DND-41 (cell line): ENCODE measurements around the gene TSHZ2.

Experiments
- ATAC-seq: fragments of 200-7000 bp; cut with Tn5 transposase; 3 replicates; pipeline ENCODE4 v1.9.1; 2021; ENCODE audit warnings: low read depth; ENCODE audit not compliant: insufficient read depth
- DNase-seq: peaks from one replicate; pipeline ENCODE4 v3.0.0-alpha.2; 2020
- H2AFZ ChIP-seq: 2 replicates; pipeline ENCODE4 v1.6.0; 2012; ENCODE audit warnings: low read depth, low read length
- H3K27ac ChIP-seq: 2 replicates; pipeline ENCODE4 v1.5.1; 2012; ENCODE audit warnings: low read length, inconsistent platforms
- H3K27me3 ChIP-seq: fragments of 200-600 bp; sonication (generic); 2 replicates; pipeline ENCODE4 v1.6.0; 2012; ENCODE audit warnings: low read length, mild to moderate bottlenecking, inconsistent platforms; ENCODE audit not compliant: insufficient read depth, poor library complexity
- H3K36me3 ChIP-seq: 2 replicates; pipeline ENCODE4 v1.5.1; 2012; ENCODE audit warnings: low read length, inconsistent platforms; ENCODE audit not compliant: insufficient read depth
- H3K4me1 ChIP-seq: 2 replicates; pipeline ENCODE4 v1.5.1; 2012; ENCODE audit warnings: mild to moderate bottlenecking, low read length; ENCODE audit not compliant: insufficient read depth
- H3K4me2 ChIP-seq: 2 replicates; pipeline ENCODE4 v1.6.0; 2012; ENCODE audit warnings: mild to moderate bottlenecking, moderate library complexity, low read length, inconsistent platforms; ENCODE audit not compliant: insufficient read depth
- H3K4me3 ChIP-seq, 2 experiments: fragments of 200-600 bp in 1 of 2; shearing (Covaris generic) in 1 of 2; 2 replicates each; pipeline ENCODE4 v1.5.1; 2012 to 2016; ENCODE audit warnings: inconsistent platforms in 2 of 2, low read length in 2 of 2, mild to moderate bottlenecking in 2 of 2, low read depth in 1 of 2, moderate library complexity in 1 of 2
- H3K79me2 ChIP-seq: 2 replicates; pipeline ENCODE4 v1.6.0; 2012; ENCODE audit warnings: low read length, inconsistent platforms; ENCODE audit not compliant: insufficient read depth
- H3K9ac ChIP-seq: 2 replicates; pipeline ENCODE4 v1.6.0; 2012; ENCODE audit warnings: low read depth, mild to moderate bottlenecking, inconsistent platforms, low read length, moderate library complexity
- H3K9me3 ChIP-seq: 2 replicates; pipeline ENCODE4 v1.5.1; 2012; ENCODE audit warnings: low read length, moderate library complexity, mild to moderate bottlenecking, inconsistent platforms; ENCODE audit not compliant: insufficient read depth, severe bottlenecking
- H4K20me1 ChIP-seq: 2 replicates; pipeline ENCODE4 v1.6.0; 2012; ENCODE audit warnings: low read length; ENCODE audit not compliant: insufficient read depth
- EZH2 ChIP-seq: IDR thresholded peaks from 3 replicates; pipeline ENCODE4 v1.6.1; 2012; ENCODE audit warnings: borderline replicate concordance, low read depth, mild to moderate bottlenecking, moderate library complexity, low read length, inconsistent platforms; ENCODE audit not compliant: severe bottlenecking
- TF ChIP-seq, protein P1 (sequence below): IDR thresholded peaks from 2 replicates; pipeline ENCODE4 v1.5.1; 2012; ENCODE audit warnings: borderline replicate concordance, low read length, moderate library complexity, mild to moderate bottlenecking; ENCODE audit not compliant: poor library complexity, severe bottlenecking; ENCODE audit errors: extremely low read depth

TSHZ2 gene

GRCh38 chr20:53382263-53382844 lies 410.2 kb downstream of the TSHZ2 start:
- DNase-seq: no peak
- ATAC-seq: no peak
- Histone ChIP-seq H3K4me1 (no peaks in the 10 kb centered on the region), H3K4me3 (no peak overlapping the region), H3K9ac (no peak overlapping the region), H4K20me1 (no peaks in the 10 kb centered on the region), H3K27me3 (peaks cover 28% of the 10 kb centered on the region), H3K4me2 (no peak overlapping the region), H3K36me3 (no peaks in the 10 kb centered on the region), H3K27ac (no peak overlapping the region), H3K9me3 (no peaks in the 10 kb centered on the region), H3K79me2 (no peaks in the 10 kb centered on the region), H2AFZ (no peak overlapping the region)
- TF ChIP-seq EZH2: no peak
- TF ChIP-seq, protein P1, sequence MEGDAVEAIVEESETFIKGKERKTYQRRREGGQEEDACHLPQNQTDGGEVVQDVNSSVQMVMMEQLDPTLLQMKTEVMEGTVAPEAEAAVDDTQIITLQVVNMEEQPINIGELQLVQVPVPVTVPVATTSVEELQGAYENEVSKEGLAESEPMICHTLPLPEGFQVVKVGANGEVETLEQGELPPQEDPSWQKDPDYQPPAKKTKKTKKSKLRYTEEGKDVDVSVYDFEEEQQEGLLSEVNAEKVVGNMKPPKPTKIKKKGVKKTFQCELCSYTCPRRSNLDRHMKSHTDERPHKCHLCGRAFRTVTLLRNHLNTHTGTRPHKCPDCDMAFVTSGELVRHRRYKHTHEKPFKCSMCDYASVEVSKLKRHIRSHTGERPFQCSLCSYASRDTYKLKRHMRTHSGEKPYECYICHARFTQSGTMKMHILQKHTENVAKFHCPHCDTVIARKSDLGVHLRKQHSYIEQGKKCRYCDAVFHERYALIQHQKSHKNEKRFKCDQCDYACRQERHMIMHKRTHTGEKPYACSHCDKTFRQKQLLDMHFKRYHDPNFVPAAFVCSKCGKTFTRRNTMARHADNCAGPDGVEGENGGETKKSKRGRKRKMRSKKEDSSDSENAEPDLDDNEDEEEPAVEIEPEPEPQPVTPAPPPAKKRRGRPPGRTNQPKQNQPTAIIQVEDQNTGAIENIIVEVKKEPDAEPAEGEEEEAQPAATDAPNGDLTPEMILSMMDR: no peak

DNA sequence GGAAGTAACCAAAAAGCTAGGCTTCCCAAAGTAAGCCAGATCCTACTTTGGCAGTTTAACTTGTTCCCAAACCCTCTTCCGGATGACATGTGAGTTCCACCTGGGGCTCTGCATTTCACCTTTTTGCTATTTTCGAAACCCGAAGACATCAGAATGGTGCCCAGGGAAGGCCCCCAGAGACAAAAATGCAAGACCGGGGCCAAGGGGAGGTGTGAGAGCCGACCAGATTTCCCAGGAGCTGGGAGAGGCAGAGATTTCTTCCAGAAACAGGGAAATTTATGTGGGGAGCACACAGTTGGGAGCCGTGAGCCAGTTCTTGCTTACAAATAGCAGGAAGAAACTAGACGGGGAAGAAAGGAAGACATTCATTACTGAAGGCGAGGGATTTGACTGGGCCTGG lies 411.8 kb downstream of the TSHZ2 start:
- Histone ChIP-seq H3K79me2 (no peaks in the 10 kb centered on the region), H3K4me1 (no peaks in the 10 kb centered on the region), H3K9me3 (no peaks in the 10 kb centered on the region), H3K27ac (no peak overlapping the region), H3K4me3 (no peak overlapping the region), H4K20me1 (no peaks in the 10 kb centered on the region), H2AFZ (no peak overlapping the region), H3K36me3 (no peaks in the 10 kb centered on the region), H3K4me2 (no peak overlapping the region), H3K27me3 (peaks cover 32% of the 10 kb centered on the region), H3K9ac (no peak overlapping the region)
- DNase-seq (no peak), ATAC-seq (no peak)
- TF ChIP-seq, protein P1: no peak
- no peak for TF ChIP-seq EZH2

- DNase-seq: no peak
- no peak for ATAC-seq
- H3K4me2 ChIP-seq: no peak overlapping the region
- no peak overlapping the region for H2AFZ ChIP-seq
- H3K27me3 ChIP-seq: peaks cover 37% of the 10 kb centered on the region
- no peak overlapping the region for H3K4me3 ChIP-seq
- H3K36me3 ChIP-seq: no peaks in the 10 kb centered on the region
- H3K79me2 ChIP-seq: no peaks in the 10 kb centered on the region
- H4K20me1 ChIP-seq: no peaks in the 10 kb centered on the region; the same call in 1 of the 2 replicates
- no peak for TF ChIP-seq EZH2
- TF ChIP-seq, protein P1: no peak
- H3K9me3 ChIP-seq: no peaks in the 10 kb centered on the region
- H3K27ac ChIP-seq: no peak overlapping the region
- H3K9ac ChIP-seq: no peak overlapping the region
- H3K4me1 ChIP-seq: no peaks in the 10 kb centered on the region
Observed at GRCh38 chr20:53384392-53384791, 412.2 kb downstream of the TSHZ2 start.
